IPS DF 6.9 (cell line): ENCODE measurements around the gene WRNIP1.

Experiments used
- DNase-seq: peaks from one replicate; pipeline ENCODE4 v3.0.0-alpha.2; 2013; ENCODE audit warnings: low read depth, low spot score
- H3K27ac ChIP-seq: one replicate; pipeline ENCODE4 v1.5.1; 2013; ENCODE audit warnings: low read length, control low read depth
- H3K27me3 ChIP-seq: 2 replicates; pipeline ENCODE4 v1.6.1; 2013; ENCODE audit warnings: mild to moderate bottlenecking, low read length; ENCODE audit not compliant: control insufficient read depth, insufficient read depth
- H3K36me3 ChIP-seq: 2 replicates; pipeline ENCODE4 v1.6.1; 2013; ENCODE audit warnings: low read length; ENCODE audit not compliant: control insufficient read depth, insufficient read depth
- H3K4me1 ChIP-seq: 2 replicates; pipeline ENCODE4 v1.6.1; 2013; ENCODE audit warnings: low read length; ENCODE audit not compliant: control insufficient read depth, insufficient read depth
- H3K4me3 ChIP-seq: 2 replicates; pipeline ENCODE4 v1.5.1; 2013; ENCODE audit warnings: mild to moderate bottlenecking, low read length
- H3K9me3 ChIP-seq: 2 replicates; pipeline ENCODE4 v1.6.1; 2013; ENCODE audit warnings: low read length, inconsistent platforms; ENCODE audit not compliant: control insufficient read depth, insufficient read depth
- WGBS: extraction: QIAGEN DNeasy Blood & Tissue Kit; methylation state at CpG from one replicate; pipeline ENCODE4 v1.1.7; 2013; ENCODE audit warnings: mixed read lengths, missing lambda C conversion rate; ENCODE audit not compliant: insufficient read length, insufficient coverage; 5-methylcytosine and 5-hydroxymethylcytosine counted together

WRNIP1 gene

GRCh38 chr6:2804516-2804915, 39.3 kb downstream of the WRNIP1 start:
- H3K27me3 ChIP-seq: no peaks in the 10 kb centered on the region
- H3K4me1 ChIP-seq: no peaks in the 10 kb centered on the region
- WGBS: no CpG with 5 or more reads among the region's 6 CpGs
- H3K4me3 ChIP-seq: no peak overlapping the region
- H3K27ac ChIP-seq: no peak overlapping the region
- no peaks in the 10 kb centered on the region for H3K36me3 ChIP-seq
- H3K9me3 ChIP-seq: no peaks in the 10 kb centered on the region
- DNase-seq: no peak

GRCh38 chr6:2805031-2805430, 39.8 kb downstream of the WRNIP1 start:
- no CpG with 5 or more reads among the region's 14 CpGs for WGBS
- Histone ChIP-seq H3K27me3 (no peaks in the 10 kb centered on the region), H3K27ac (no peak overlapping the region), H3K36me3 (no peaks in the 10 kb centered on the region), H3K4me1 (no peaks in the 10 kb centered on the region), H3K9me3 (no peaks in the 10 kb centered on the region), H3K4me3 (no peak overlapping the region)
- DNase-seq: no peak

DNA sequence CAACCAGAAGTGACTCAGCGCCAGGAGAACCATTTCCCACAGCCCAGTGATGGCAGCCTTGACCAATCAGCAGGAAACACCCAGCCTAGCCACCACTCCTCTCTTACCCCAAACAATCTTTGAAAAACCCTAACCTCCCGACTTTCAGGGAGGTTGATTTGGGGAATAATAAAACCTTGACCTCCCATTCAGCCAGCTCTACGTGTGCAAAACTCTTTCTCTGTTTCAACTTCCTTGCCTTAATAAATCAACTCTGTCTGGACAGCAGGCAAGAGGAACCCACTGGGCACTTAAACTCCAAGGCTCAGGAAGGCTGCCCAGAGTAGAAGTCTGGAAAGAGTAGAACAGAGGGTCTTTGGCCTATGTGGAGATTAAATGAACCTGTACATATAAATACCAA, 41.5 kb downstream of the WRNIP1 start:
- no peaks in the 10 kb centered on the region for H3K36me3 ChIP-seq
- WGBS: no CpG with 5 or more reads among the region's 3 CpGs
- DNase-seq: no peak
- no peak overlapping the region for H3K27ac ChIP-seq
- no peaks in the 10 kb centered on the region for H3K27me3 ChIP-seq
- H3K9me3 ChIP-seq: no peaks in the 10 kb centered on the region
- no peaks in the 10 kb centered on the region for H3K4me1 ChIP-seq
- H3K4me3 ChIP-seq: no peak overlapping the region

- no CpG with 5 or more reads among the region's 9 CpGs for WGBS
Measured at GRCh38 chr6:2807342-2808090, 42.3 kb downstream of the WRNIP1 start.

GRCh38 chr6:2809015-2809414, 43.8 kb downstream of the WRNIP1 start:
- no peak overlapping the region for H3K27ac ChIP-seq
- no peak overlapping the region for H3K4me3 ChIP-seq
- no peaks in the 10 kb centered on the region for H3K4me1 ChIP-seq
- no peaks in the 10 kb centered on the region for H3K36me3 ChIP-seq
- WGBS: no CpG with 5 or more reads among the region's 2 CpGs
- DNase-seq: no peak
- no peaks in the 10 kb centered on the region for H3K27me3 ChIP-seq
- H3K9me3 ChIP-seq: no peaks in the 10 kb centered on the region

More at GRCh38 chr6:2807342-2808090, 42.3 kb downstream of the WRNIP1 start:
- H3K36me3 ChIP-seq: no peaks in the 10 kb centered on the region
- no peak overlapping the region for H3K27ac ChIP-seq
- no peaks in the 10 kb centered on the region for H3K4me1 ChIP-seq
- H3K9me3 ChIP-seq: no peaks in the 10 kb centered on the region
- no peak for DNase-seq
- H3K27me3 ChIP-seq: no peaks in the 10 kb centered on the region
- no peak overlapping the region for H3K4me3 ChIP-seq

GRCh38 chr6:2810092-2810671, 45.0 kb downstream of the WRNIP1 start:
- WGBS: no CpG with 5 or more reads among the region's 9 CpGs
- Histone ChIP-seq H3K36me3 (no peaks in the 10 kb centered on the region), H3K27me3 (no peaks in the 10 kb centered on the region), H3K9me3 (no peaks in the 10 kb centered on the region), H3K27ac (no peak overlapping the region), H3K4me1 (no peaks in the 10 kb centered on the region), H3K4me3 (no peak overlapping the region)
- DNase-seq: no peak

DNA sequence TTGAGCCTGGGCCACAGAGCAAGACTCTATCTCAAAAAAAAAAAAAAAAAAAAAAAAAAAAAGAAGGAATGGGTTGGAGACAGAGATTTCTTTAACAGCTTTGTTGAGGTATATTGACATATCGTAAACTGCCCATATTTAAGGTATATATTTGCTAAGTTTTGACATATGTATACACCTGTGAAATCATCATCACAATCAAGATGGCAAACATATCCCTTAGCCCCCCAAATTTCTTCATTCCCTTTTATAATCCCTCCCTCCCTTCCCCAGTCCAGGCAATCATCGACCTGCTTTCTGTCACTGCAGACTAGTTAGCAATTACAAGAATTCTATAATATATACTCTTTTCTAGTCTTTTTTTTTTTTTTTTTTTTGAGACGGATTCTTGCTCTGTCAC, 47.5 kb downstream of the WRNIP1 start:
- Histone ChIP-seq H3K27ac (no peak overlapping the region), H3K4me1 (no peaks in the 10 kb centered on the region), H3K4me3 (no peak overlapping the region), H3K36me3 (no peaks in the 10 kb centered on the region), H3K27me3 (no peaks in the 10 kb centered on the region), H3K9me3 (no peaks in the 10 kb centered on the region)
- DNase-seq: no peak
- no CpG with 5 or more reads among the region's 3 CpGs for WGBS

- H3K27me3 ChIP-seq: no peaks in the 10 kb centered on the region
- H3K4me1 ChIP-seq: no peaks in the 10 kb centered on the region
- no peak overlapping the region for H3K27ac ChIP-seq
- H3K9me3 ChIP-seq: no peaks in the 10 kb centered on the region
- H3K36me3 ChIP-seq: no peaks in the 10 kb centered on the region
- DNase-seq: no peak
- no peak overlapping the region for H3K4me3 ChIP-seq
Measured at GRCh38 chr6:2816158-2816557, 51.0 kb downstream of the WRNIP1 start.

DNA sequence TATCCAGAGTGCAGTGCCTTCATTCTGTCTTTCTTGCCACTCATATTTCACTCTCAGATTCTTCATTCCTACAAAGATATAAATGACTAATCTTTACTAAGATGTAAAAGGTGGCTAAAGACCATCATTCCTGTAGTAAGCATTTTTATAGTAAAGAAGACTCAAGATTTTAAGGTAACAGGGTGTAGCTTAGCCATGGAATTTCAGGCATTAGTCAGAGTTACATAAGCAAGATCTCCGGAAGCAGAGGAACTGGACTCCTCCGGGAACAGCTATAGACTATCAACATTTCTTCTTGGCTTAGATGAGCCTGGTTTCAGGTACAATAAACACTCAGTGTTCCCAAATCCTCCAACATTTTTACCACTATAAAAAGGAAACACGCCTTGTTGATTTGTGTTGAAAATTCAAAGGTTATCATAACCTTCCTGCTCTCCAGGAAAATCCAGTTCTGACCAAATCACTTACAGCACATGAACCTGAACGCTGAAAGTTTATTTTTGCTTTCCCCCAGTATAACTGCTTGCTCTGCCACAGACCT, 52.8 kb downstream of the WRNIP1 start:
- H3K4me1 ChIP-seq: no peaks in the 10 kb centered on the region
- DNase-seq: no peak
- H3K27ac ChIP-seq: no peak overlapping the region
- H3K27me3 ChIP-seq: no peaks in the 10 kb centered on the region
- H3K36me3 ChIP-seq: no peaks in the 10 kb centered on the region
- no CpG with 5 or more reads among the region's 4 CpGs for WGBS
- no peaks in the 10 kb centered on the region for H3K9me3 ChIP-seq
- no peak overlapping the region for H3K4me3 ChIP-seq

- Histone ChIP-seq H3K4me3 (no peak overlapping the region), H3K27me3 (no peaks in the 10 kb centered on the region), H3K9me3 (no peaks in the 10 kb centered on the region), H3K4me1 (no peaks in the 10 kb centered on the region), H3K36me3 (no peaks in the 10 kb centered on the region), H3K27ac (no peak overlapping the region)
- WGBS: no CpG with 5 or more reads among the region's 3 CpGs
- DNase-seq: no peak
Measured at GRCh38 chr6:2818593-2818992, 53.4 kb downstream of the WRNIP1 start.

GRCh38 chr6:2819115-2819514, 53.9 kb downstream of the WRNIP1 start:
- Histone ChIP-seq H3K27ac (no peak overlapping the region), H3K4me3 (no peak overlapping the region), H3K36me3 (no peaks in the 10 kb centered on the region), H3K27me3 (no peaks in the 10 kb centered on the region), H3K9me3 (no peaks in the 10 kb centered on the region), H3K4me1 (no peaks in the 10 kb centered on the region)
- DNase-seq: no peak
- WGBS: no CpG with 5 or more reads among the region's 5 CpGs
